ENCODE results near the gene FBXO24. TPM values are rescaled to one million over a fixed set of nuclear protein-coding genes. Genes with fewer than 3 reads are reported as not detected.

Gene FBXO24
- total RNA-seq, 2 donors from 2014 or later: 1.8 to 5.3 TPM

GRCh38 chr7:100568176-100568895 is 17.8 kb upstream of the FBXO24 start:
- H3K4me1 ChIP-seq: peaks cover 59% of the 10 kb centered on the region
- no peaks in the 10 kb centered on the region for H3K36me3 ChIP-seq (replicated peaks in 1 of 2; ENCODE audit: insufficient read depth in 1 of 2, low read depth in 2 of 2)
- intact Hi-C loops (cut with DNase I): no loop called here
- peak overlapping the region; percentile 62 to 84 (median 83) for H3K27ac ChIP-seq
- H3K27me3 ChIP-seq: no peaks in the 10 kb centered on the region
- ATAC-seq: peak; percentile 72
- H3K4me3 ChIP-seq: no peak overlapping the region
- WGBS, 2 donors: 27 to 33% methylated on average over 7 to 10 of the region's 11 CpGs
- no peak for TF ChIP-seq CTCF (IDR thresholded peaks at IDR 0.05)
- no peak for TF ChIP-seq POLR2A (IDR thresholded peaks at IDR 0.05)
- no peaks in the 10 kb centered on the region for H3K9me3 ChIP-seq
- DNase-seq: peak; percentile 86 to 95 (median 93)

GRCh38 chr7:100568896-100569844 is 17.0 kb upstream of the FBXO24 start:
- WGBS, 2 donors: 50 to 66% methylated on average over 20 to 34 of the region's 36 CpGs
- DNase-seq (peak; percentile 61 to 77 (median 72)), ATAC-seq (peak; percentile 31)
- H3K27me3 ChIP-seq: no peaks in the 10 kb centered on the region
- intact Hi-C loops (cut with DNase I): no loop called here
- H3K4me1 ChIP-seq: peaks cover 54% of the 10 kb centered on the region
- TF ChIP-seq CTCF (IDR thresholded peaks at IDR 0.05) (peak; percentile 14 to 54 (median 35)), POLR2A (IDR thresholded peaks at IDR 0.05) (peak in 1 of 3 donors; percentile 55)
- H3K9me3 ChIP-seq: no peaks in the 10 kb centered on the region
- no peak overlapping the region for H3K4me3 ChIP-seq
- peak overlapping the region; percentile 18 to 84 (median 83) for H3K27ac ChIP-seq
- no peaks in the 10 kb centered on the region for H3K36me3 ChIP-seq (replicated peaks in 1 of 2; ENCODE audit: insufficient read depth in 1 of 2, low read depth in 2 of 2)

- Histone ChIP-seq H3K36me3 (replicated peaks in 1 of 2; ENCODE audit: insufficient read depth in 1 of 2, low read depth in 2 of 2) (peaks cover 0 to 11% of the 10 kb centered on the region in 2 donors), H3K4me1 (peaks cover 52% of the 10 kb centered on the region), H3K9me3 (no peaks in the 10 kb centered on the region), H3K4me3 (no peak overlapping the region), H3K27ac (peak overlapping the region in 2 of 4 donors; percentile 13 to 44), H3K27me3 (no peaks in the 10 kb centered on the region)
- ATAC-seq (no peak), DNase-seq (peak in 2 of 4 donors; percentile 37 to 40)
- TF ChIP-seq CTCF (IDR thresholded peaks at IDR 0.05) (no peak), POLR2A (IDR thresholded peaks at IDR 0.05) (no peak)
- intact Hi-C loops (cut with DNase I): no loop called here
- 73 to 83% methylated on average over 7 to 25 of the region's 26 CpGs for WGBS, 2 donors
These were observed 14.9 kb upstream of the FBXO24 start for GRCh38 chr7:100570954-100571828.

GRCh38 chr7:100571829-100572116 is 14.4 kb upstream of the FBXO24 start:
- DNase-seq (no peak), ATAC-seq (no peak)
- Histone ChIP-seq H3K36me3 (replicated peaks in 1 of 2; ENCODE audit: insufficient read depth in 1 of 2, low read depth in 2 of 2) (peaks cover 0 to 14% of the 10 kb centered on the region in 2 donors), H3K27me3 (no peaks in the 10 kb centered on the region), H3K27ac (peak overlapping the region in 1 of 4 donors; percentile 44), H3K4me1 (peaks cover 46% of the 10 kb centered on the region), H3K4me3 (no peak overlapping the region), H3K9me3 (no peaks in the 10 kb centered on the region)
- intact Hi-C loops (cut with DNase I): no loop called here
- 81 to 93% methylated on average over 2 of the region's 2 CpGs for WGBS, 2 donors
- TF ChIP-seq CTCF (IDR thresholded peaks at IDR 0.05) (no peak), POLR2A (IDR thresholded peaks at IDR 0.05) (no peak)

Measured in body of pancreas (tissue), 4 donors.